ENCODE results near the gene CORO1C. TPM values are rescaled to one million over a fixed set of nuclear protein-coding genes. Genes with fewer than 3 reads are reported as not detected.

The CORO1C gene
- total and polyA plus RNA-seq, 9 of the 15 experiments (the other 6 are each of a cell fraction or from before 2014, with no cell fraction given), result 55.2 to 280 (median 150) TPM

DNA sequence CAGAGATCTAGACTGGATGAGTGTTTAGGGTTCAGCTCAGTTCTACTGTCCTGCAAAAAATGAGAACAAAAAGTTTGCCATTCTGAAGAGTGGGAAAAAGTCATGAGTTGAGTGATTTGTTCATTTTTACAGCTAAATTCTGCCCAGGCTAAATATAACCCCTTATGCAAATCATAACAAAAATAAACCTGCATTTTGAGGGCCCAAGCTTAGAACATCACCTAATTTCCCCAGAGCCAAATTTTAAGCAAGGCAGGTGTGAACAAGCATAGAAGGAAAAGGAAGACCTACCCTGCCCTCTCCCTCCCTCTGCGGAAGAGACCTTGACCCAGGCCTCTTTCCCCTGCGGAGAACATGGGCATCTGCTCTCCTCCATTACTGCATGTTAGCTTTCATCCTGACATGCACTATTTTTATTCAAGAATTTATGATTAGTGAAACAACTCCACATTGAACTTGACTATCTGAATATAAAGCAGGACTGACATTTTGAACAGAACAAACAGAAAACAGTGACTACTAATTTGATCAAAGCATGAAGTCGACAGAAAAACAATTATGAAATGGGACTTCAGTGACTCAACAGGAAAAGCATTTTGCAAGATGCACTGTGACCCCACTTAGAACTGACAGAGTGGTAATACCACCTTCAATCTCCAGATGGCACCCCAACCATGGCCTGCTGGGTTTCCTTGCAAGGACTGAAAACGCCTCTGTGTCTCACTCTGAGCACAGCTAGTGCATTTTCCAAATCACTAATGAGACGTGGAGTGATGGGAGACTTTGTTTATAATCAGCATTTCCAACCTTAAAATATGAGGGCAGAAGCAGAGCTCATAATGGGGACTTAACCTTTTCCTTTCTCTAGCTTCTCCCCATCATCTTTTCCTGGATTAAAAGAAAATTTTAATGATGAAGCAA, 66.7 kb downstream of the CORO1C start (continued):
- TF ChIP-seq ZNF589 (CRISPR knock-in tag; IDR thresholded peaks at IDR 0.05; ENCODE audit: low read depth) (no peak), ZNF354B (CRISPR knock-in tag; IDR thresholded peaks at IDR 0.05) (no peak), RB1 (IDR thresholded peaks at IDR 0.05; ENCODE audit: low read depth) (peak; percentile 58; the same call in 1 of the 2 replicates), ZNF165 (CRISPR knock-in tag; IDR thresholded peaks at IDR 0.05; ENCODE audit: borderline replicate concordance) (no peak), STAT5B (CRISPR knock-in tag; IDR thresholded peaks at IDR 0.05) (no peak), ZNF316 (IDR thresholded peaks at IDR 0.05) (peak; percentile 72), TAL1 (IDR thresholded peaks at IDR 0.05) (no peak), ERF (CRISPR knock-in tag; IDR thresholded peaks at IDR 0.05) (no peak), XRCC4 (IDR thresholded peaks at IDR 0.05; ENCODE audit: extremely low read depth, insufficient read depth, insufficient read length) (no peak), ESRRA (IDR thresholded peaks at IDR 0.05; ENCODE audit: borderline replicate concordance, low read depth) (no peak), ZEB2 (IDR thresholded peaks at IDR 0.05) (no peak), CBX3 (IDR thresholded peaks at IDR 0.05; ENCODE audit: borderline replicate concordance in 1 of 2, low read length in 2 of 2) (0 out of 3 replicates have a peak, but pooled peaks of 1 of the 2 experiments have one; percentile 30), NCOA6 (IDR thresholded peaks at IDR 0.05) (no peak), FOS (IDR thresholded peaks at IDR 0.05; ENCODE audit: extremely low read depth, insufficient read length) (no peak), ZNF507 (tag; conservative IDR thresholded peaks at IDR 0.05) (no peak), NR4A1 (CRISPR knock-in tag; IDR thresholded peaks at IDR 0.05) (no peak), NR4A1 (tag; IDR thresholded peaks at IDR 0.05) (no peak), HLTF (IDR thresholded peaks at IDR 0.05) (no peak), FOXA1 (IDR thresholded peaks at IDR 0.05; ENCODE audit: borderline replicate concordance) (no peak), SMAD4 (CRISPR knock-in tag; conservative IDR thresholded peaks at IDR 0.05) (no peak), ZNF76 (CRISPR knock-in tag; IDR thresholded peaks at IDR 0.05; ENCODE audit: borderline replicate concordance) (no peak), KDM2B (CRISPR knock-in tag; IDR thresholded peaks at IDR 0.05) (no peak), SRF (CRISPR knock-in tag; IDR thresholded peaks at IDR 0.05) (no peak), MCM2 (IDR thresholded peaks at IDR 0.05; ENCODE audit: low read depth) (no peak)
- TF ChIP-seq, protein P1, sequence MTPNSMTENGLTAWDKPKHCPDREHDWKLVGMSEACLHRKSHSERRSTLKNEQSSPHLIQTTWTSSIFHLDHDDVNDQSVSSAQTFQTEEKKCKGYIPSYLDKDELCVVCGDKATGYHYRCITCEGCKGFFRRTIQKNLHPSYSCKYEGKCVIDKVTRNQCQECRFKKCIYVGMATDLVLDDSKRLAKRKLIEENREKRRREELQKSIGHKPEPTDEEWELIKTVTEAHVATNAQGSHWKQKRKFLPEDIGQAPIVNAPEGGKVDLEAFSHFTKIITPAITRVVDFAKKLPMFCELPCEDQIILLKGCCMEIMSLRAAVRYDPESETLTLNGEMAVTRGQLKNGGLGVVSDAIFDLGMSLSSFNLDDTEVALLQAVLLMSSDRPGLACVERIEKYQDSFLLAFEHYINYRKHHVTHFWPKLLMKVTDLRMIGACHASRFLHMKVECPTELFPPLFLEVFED (CRISPR knock-in tag; conservative IDR thresholded peaks at IDR 0.05), result no peak
- TF ChIP-seq, protein P2, sequence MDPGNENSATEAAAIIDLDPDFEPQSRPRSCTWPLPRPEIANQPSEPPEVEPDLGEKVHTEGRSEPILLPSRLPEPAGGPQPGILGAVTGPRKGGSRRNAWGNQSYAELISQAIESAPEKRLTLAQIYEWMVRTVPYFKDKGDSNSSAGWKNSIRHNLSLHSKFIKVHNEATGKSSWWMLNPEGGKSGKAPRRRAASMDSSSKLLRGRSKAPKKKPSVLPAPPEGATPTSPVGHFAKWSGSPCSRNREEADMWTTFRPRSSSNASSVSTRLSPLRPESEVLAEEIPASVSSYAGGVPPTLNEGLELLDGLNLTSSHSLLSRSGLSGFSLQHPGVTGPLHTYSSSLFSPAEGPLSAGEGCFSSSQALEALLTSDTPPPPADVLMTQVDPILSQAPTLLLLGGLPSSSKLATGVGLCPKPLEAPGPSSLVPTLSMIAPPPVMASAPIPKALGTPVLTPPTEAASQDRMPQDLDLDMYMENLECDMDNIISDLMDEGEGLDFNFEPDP (CRISPR knock-in tag; IDR thresholded peaks at IDR 0.05), result no peak
- TF ChIP-seq, protein P3, sequence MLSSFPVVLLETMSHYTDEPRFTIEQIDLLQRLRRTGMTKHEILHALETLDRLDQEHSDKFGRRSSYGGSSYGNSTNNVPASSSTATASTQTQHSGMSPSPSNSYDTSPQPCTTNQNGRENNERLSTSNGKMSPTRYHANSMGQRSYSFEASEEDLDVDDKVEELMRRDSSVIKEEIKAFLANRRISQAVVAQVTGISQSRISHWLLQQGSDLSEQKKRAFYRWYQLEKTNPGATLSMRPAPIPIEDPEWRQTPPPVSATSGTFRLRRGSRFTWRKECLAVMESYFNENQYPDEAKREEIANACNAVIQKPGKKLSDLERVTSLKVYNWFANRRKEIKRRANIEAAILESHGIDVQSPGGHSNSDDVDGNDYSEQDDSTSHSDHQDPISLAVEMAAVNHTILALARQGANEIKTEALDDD (IDR thresholded peaks at IDR 0.05), result peak; percentile 23; the same call in 1 of the 2 replicates
- TF ChIP-seq, protein P4, sequence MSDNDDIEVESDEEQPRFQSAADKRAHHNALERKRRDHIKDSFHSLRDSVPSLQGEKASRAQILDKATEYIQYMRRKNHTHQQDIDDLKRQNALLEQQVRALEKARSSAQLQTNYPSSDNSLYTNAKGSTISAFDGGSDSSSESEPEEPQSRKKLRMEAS (CRISPR knock-in tag; IDR thresholded peaks at IDR 0.05), result no peak
